T47D (cell line): ENCODE data around the gene LYZL2.
"Not testable (repeated sequence)": the region's sequence is repeated elsewhere in the genome, so short reads cannot be mapped to it uniquely, and the experiment has no call there.

Experiments used
- DNase-seq, 2 experiments: peaks; one replicate each; pipeline versions ENCODE4 v3.0.0 to v3.0.0-alpha.2; 2011 to 2012; ENCODE audit warnings: low read depth in 1 of 2, low spot score in 1 of 2
- JUND ChIP-seq: IDR thresholded peaks from 2 replicates; pipeline ENCODE4 v1.6.1; 2012; ENCODE audit warnings: low read depth
- in situ Hi-C: cut with HindIII; loops from 2 replicates; pipeline ENCODE4 v1.10.0; 2016; ENCODE audit warnings: low sequenced_read_pairs, low pct_unique_long_range_greater_than_20kb

The LYZL2 gene

DNA sequence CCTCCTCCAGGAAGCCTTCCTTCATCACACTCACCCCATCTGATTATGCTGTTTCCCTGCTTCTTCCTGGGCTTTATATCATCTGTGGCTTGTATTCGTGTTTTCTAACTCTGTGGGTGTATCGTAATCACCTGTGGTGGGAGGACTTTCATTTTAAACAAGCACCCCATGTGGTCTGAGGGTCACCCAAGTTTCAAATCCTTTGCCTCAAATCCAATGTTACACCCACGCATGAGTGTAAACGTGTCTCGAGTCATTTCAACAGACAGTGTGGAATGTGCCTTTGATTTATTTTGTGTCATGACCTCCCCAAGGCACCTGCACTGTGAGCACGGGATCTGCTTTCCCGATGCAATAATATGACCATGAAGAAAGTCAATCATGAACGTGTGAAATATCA lies 17.5 kb upstream of the LYZL2 start:
- no peak for TF ChIP-seq JUND
- in situ Hi-C loops = no loop called here

GRCh38 chr10:30645340-30645827 lies 15.8 kb upstream of the LYZL2 start:
- TF ChIP-seq JUND = no peak
- DNase-seq = peak in 1 of 2 experiments; percentile 33
- in situ Hi-C loops = no loop called here

More for the DNA sequence above, 17.5 kb upstream of the LYZL2 start:
- DNase-seq = no peak

GRCh38 chr10:30644408-30644861 lies 14.9 kb upstream of the LYZL2 start:
- in situ Hi-C loops = not testable (repeated sequence)

GRCh38 chr10:30643557-30644199 lies 14.1 kb upstream of the LYZL2 start:
- in situ Hi-C loops = not testable (repeated sequence)

More at GRCh38 chr10:30644408-30644861, 14.9 kb upstream of the LYZL2 start:
- DNase-seq = not testable (repeated sequence)

GRCh38 chr10:30642856-30643255 lies 13.3 kb upstream of the LYZL2 start:
- in situ Hi-C loops, DNase-seq: not testable (repeated sequence)

More at GRCh38 chr10:30643557-30644199, 14.1 kb upstream of the LYZL2 start:
- DNase-seq = not testable (repeated sequence)

GRCh38 chr10:30639946-30640786 lies 10.6 kb upstream of the LYZL2 start:
- DNase-seq = peak; percentile 7 to 64
- in situ Hi-C loops = no loop called here
- no peak for TF ChIP-seq JUND

- no peak for DNase-seq
- no peak for TF ChIP-seq JUND
- in situ Hi-C loops = no loop called here
These were observed 8.4 kb upstream of the LYZL2 start for GRCh38 chr10:30637881-30638467.

GRCh38 chr10:30631188-30631587 lies 1.6 kb upstream of the LYZL2 start:
- DNase-seq = no peak
- TF ChIP-seq JUND = no peak
- in situ Hi-C loops = no loop called here

DNA sequence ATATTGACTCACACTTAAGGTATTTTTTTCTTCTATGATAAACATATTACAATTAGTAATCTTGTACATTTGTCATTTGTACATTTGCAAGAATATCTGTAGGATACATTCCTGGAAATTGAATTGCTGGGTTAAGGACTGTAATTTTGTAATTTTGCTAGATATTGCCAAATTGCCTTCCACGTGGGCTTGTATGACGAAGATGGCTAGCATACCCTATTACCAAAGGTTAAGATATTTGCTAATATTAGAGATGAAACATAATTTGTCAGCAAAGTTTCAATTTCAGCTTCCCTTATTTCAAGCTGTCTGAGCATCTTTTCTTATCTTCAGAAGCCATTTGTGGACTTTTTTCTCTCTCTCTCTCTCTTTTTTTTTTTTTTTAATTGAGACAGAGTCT lies 1.0 kb upstream of the LYZL2 start:
- in situ Hi-C loops = no loop called here
- DNase-seq = no peak
- TF ChIP-seq JUND = no peak

DNA sequence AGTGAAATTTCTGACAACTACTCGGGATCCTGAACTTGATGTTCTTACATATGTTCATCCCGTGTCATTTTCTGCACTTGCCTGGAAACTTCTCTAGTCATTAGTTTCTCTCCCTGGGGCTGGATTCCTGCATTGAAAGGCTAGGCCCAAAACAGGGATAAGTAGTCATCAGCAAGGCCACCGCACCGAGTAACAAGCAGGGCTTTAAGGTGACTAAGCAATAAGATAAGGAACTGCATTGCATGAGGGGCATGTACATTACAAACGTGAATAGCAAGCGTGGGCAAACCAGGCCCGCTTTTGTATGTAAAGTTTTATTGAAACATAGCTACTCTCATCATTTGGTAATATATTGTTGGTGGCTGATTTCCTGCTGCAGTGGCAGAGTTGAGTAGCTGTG lies 977 bp downstream of the LYZL2 start:
- DNase-seq, in situ Hi-C loops: not testable (repeated sequence)

- DNase-seq = peak in 1 of 2 experiments; percentile 45
- in situ Hi-C loops = not testable (repeated sequence)
These were observed 2.7 kb downstream of the LYZL2 start for GRCh38 chr10:30626837-30627236.

DNA sequence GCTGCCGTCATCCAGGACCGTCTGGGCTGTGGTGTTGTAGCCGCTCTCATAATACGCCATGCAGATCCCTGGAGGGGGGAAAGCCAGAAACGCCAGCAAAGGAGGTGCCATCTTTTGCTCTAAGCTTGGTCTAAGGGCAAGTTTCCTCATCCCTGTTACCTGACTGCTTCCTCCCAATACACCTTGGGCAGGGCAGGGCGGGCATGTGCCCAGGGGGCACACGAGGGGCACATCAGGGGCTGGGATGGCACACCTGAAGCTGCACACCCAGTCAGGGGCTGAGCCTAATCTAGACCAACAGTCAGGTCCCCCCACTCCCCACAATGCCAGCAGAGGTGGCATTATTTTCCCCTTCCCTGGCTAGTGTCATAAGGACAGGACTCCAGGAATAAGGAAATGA lies 3.4 kb downstream of the LYZL2 start:
- in situ Hi-C loops = not testable (repeated sequence)

DNA sequence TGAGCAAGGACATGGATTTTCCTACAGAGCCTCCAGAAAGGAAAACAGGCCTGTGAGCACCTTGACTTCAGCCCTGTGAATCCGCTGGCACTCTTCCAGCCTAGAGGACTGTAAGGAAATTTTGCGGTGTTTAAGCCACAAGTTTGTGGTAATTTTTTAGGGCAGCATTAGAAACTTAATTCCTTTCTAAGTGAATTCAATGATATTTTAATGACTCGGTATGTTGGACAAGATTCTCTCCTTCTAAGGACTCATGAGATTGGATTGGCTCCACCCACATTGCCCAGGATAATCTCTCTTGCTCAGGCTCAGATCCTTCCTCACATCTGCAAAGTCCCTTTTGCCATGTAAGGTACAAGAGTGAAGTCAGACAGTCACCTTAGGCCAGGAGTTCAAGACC lies 4.5 kb downstream of the LYZL2 start:
- no peak for TF ChIP-seq JUND
- no peak for DNase-seq
- in situ Hi-C loops = no loop called here

More for the DNA sequence above, 3.4 kb downstream of the LYZL2 start:
- not testable (repeated sequence) for DNase-seq
